GM13977 (cell line): Measurements from ENCODE around the gene MCM5.

Source experiments
- DNase-seq: peaks from one replicate; pipeline ENCODE4 v3.0.0; 2012; ENCODE audit warnings: low spot score
- in situ Hi-C: fragments of 300-500 bp; cut with MboI; formaldehyde crosslinking; loops from one replicate; pipeline ENCODE4 v1.12.0; 2022; ENCODE audit warnings: low sequenced_read_pairs, low pct_unique_long_range_greater_than_20kb, mixed read lengths, inconsistent platforms; ENCODE audit not compliant: unreplicated experiment
- TF ChIP-seq, protein P1 (sequence below): IDR thresholded peaks from 2 replicates; pipeline ENCODE4 v1.5.1; 2012; ENCODE audit warnings: mild to moderate bottlenecking, control low read depth; ENCODE audit not compliant: insufficient read depth; ENCODE audit errors: extremely low read depth, missing control alignments

Gene MCM5

DNA sequence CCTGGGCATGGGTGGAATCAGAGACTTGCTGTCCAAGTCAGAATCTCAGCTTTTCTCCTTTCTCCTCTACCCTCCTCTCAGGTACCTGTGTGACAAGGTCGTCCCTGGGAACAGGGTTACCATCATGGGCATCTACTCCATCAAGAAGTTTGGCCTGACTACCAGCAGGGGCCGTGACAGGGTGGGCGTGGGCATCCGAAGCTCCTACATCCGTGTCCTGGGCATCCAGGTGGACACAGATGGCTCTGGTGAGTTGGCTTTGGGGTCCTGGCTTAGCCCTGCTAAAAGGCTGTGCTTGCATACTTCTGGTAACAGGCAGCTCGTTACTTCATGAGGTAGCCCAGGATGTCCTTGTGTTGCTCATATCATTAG, 10.7 kb downstream of the MCM5 start:
- TF ChIP-seq, protein P1, sequence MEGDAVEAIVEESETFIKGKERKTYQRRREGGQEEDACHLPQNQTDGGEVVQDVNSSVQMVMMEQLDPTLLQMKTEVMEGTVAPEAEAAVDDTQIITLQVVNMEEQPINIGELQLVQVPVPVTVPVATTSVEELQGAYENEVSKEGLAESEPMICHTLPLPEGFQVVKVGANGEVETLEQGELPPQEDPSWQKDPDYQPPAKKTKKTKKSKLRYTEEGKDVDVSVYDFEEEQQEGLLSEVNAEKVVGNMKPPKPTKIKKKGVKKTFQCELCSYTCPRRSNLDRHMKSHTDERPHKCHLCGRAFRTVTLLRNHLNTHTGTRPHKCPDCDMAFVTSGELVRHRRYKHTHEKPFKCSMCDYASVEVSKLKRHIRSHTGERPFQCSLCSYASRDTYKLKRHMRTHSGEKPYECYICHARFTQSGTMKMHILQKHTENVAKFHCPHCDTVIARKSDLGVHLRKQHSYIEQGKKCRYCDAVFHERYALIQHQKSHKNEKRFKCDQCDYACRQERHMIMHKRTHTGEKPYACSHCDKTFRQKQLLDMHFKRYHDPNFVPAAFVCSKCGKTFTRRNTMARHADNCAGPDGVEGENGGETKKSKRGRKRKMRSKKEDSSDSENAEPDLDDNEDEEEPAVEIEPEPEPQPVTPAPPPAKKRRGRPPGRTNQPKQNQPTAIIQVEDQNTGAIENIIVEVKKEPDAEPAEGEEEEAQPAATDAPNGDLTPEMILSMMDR = no peak
- DNase-seq = no peak
- in situ Hi-C loops = no loop called here

DNA sequence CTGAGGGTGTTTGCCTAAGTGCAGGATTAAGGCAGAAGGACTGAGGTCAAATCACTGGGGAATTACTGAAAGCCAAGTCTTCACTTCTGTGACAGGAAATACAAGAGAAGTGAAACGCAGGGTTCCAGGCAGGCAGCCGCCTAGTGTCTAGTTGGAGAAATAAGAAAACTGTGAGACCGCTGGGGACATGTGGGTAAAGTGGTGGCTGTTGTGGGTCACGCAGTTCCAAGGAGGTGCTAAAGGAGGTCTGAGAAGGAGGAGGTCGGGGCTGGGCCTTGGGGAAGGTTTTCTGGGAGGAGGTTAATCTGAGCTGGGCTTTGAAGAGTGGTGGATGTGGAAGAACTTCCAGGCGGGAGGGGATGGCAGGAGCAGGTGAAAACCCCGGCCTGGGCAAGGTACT, 11.2 kb downstream of the MCM5 start:
- TF ChIP-seq, protein P1 = peak; percentile 54
- in situ Hi-C loops = no loop called here
- peak; percentile 59 for DNase-seq

DNA sequence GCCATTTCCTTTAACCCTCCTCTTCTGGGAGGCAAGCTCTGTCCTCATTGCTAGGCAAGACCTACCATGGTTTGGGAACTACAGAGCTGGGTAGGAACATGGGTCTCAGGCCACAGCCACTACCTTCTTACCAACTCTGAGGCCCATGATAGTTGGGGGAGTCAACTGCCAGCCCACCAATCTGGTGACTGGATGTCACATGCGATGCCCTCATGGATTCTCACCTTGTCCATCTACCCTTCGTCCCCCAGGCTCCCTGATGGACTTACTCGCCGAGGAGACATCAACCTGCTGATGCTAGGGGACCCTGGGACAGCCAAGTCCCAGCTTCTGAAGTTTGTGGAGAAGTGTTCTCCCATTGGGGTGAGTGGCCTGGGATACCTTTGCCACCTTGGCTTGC, 13.7 kb downstream of the MCM5 start:
- DNase-seq = no peak
- TF ChIP-seq, protein P1 = no peak
- in situ Hi-C loops = no loop called here

DNA sequence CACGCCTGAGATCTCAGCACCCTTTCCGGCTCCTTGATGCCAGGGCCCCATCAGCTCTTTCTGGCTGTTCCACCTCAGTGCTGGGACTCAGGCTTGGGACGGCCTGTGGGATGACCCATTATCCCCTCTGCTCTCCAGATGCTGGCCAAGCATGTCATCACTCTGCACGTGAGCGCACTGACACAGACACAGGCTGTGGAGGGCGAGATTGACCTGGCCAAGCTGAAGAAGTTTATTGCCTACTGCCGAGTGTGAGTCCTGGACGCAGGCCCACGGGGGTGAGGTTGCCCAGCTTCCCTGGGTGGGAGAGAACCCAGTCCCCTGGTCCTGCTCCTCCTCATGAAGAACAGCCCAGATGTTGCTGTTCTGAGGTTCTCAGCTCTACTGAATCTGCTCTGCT, 17.7 kb downstream of the MCM5 start:
- DNase-seq = no peak
- in situ Hi-C loops = no loop called here
- TF ChIP-seq, protein P1 = no peak

DNA sequence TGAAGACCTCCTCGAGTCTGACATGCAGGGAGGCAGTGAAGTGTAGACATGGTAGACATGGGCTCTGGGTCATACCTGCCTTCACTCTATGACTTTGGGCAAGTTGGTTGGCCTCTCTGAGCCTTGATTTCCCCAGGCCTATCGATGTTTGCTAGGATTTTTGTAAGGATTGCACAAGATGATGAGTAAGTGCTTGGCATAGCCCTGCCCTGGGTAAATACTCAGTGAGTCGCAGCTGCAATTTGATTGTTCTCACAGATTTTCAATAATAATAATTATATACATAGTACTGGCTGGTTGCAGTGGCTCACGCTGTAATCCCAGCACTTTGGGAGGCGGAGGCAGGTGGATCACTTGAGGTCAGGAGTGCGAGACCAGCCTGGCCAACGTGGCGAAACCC, 18.1 kb downstream of the MCM5 start:
- DNase-seq = no peak
- in situ Hi-C loops = no loop called here
- TF ChIP-seq, protein P1 = no peak

DNA sequence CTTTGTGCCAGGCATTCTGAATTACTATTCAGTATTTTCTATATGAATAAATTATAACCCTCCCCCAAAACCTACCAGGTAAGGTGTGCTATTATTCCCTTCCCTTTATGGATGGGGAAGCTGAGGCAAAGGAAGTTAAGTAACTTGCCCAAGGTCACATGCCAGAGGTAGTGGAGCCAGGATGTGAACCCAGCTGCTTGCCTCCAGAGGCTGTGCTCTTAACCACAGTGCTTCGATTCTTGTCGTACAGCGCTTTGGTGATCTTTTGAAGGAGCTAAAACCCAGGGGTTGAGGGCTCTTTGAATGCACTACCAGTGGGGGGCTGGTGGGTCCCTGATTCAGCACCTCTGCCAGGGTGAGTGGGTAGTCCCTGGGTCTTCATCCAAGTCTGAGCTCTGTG, 18.8 kb downstream of the MCM5 start:
- in situ Hi-C loops = no loop called here
- no peak for DNase-seq
- TF ChIP-seq, protein P1 = no peak

DNA sequence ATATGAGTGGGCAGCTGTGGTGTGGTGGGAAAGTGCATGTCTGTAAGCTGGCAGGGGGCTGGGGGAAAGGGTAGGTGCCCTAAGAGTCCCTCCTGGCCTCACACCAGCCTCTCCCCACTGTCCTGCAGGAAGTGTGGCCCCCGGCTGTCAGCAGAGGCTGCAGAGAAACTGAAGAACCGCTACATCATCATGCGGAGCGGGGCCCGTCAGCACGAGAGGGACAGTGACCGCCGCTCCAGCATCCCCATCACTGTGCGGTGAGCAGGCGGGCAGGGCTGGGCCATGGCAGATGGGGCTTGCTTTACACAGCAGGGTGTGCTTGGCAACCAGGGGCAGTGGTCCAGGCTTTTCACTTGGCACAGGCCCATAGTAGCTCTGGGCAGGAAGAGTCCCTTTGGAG, 19.8 kb downstream of the MCM5 start:
- TF ChIP-seq, protein P1 = no peak
- DNase-seq = no peak
- in situ Hi-C loops = loop anchor here (10.0 kb wide), 1 partner anchor 165 kb away; no protein-coding TSS in a partner anchor
